K562 (cell line): ENCODE measurements around the gene SDR39U1. TPM values are rescaled to one million over a fixed set of nuclear protein-coding genes. Genes with fewer than 3 reads are reported as not detected.

Source experiments
- ASH1L ChIP-seq: fragments of 450-650 bp; IDR thresholded peaks from 2 replicates; pipeline ENCODE4 v1.6.1; 2018; ENCODE audit warnings: borderline replicate concordance, mild to moderate bottlenecking, low read depth; ENCODE audit not compliant: partially characterized antibody
- ATF2 ChIP-seq: sonication (generic); formaldehyde crosslinking; IDR thresholded peaks from 2 replicates; pipeline ENCODE4 v1.8.1; 2022; ENCODE audit warnings: missing genetic modification reagents
- BMI1 ChIP-seq: fragments of 150-350 bp; IDR thresholded peaks from 2 replicates; pipeline ENCODE4 v1.6.1; 2014; ENCODE audit warnings: low read length
- ELK1 ChIP-seq: sonication (generic); formaldehyde crosslinking; IDR thresholded peaks from 2 replicates; pipeline ENCODE4 v1.8.1; 2022; ENCODE audit warnings: missing genetic modification reagents
- GATAD2A ChIP-seq: fragments of 450-650 bp; IDR thresholded peaks from 2 replicates; pipeline ENCODE4 v1.6.1; 2017
- GMEB1 ChIP-seq: fragments of 250-450 bp; sonication (Bioruptor Pico); IDR thresholded peaks from 2 replicates; pipeline ENCODE4 v1.4.0; 2020; ENCODE audit warnings: mild to moderate bottlenecking
- HMBOX1 ChIP-seq: sonication (generic); IDR thresholded peaks from 2 replicates; pipeline ENCODE4 v1.6.1; 2016
- IRF2 ChIP-seq: sonication (generic); formaldehyde crosslinking; IDR thresholded peaks from 2 replicates; pipeline ENCODE4 v1.8.1; 2022; ENCODE audit warnings: mild to moderate bottlenecking, missing genetic modification reagents
- KAT7 ChIP-seq: sonication (generic); formaldehyde crosslinking; IDR thresholded peaks from 2 replicates; pipeline ENCODE4 v1.8.0; 2022; ENCODE audit warnings: missing genetic modification reagents, mild to moderate bottlenecking, borderline replicate concordance
- MCM7 ChIP-seq, 2 experiments: fragments of 450-650 bp; IDR thresholded peaks; 2 replicates each; pipeline ENCODE4 v1.6.1; 2016 to 2018
- MITF ChIP-seq: IDR thresholded peaks from 2 replicates; pipeline ENCODE4 v1.6.1; 2014; ENCODE audit warnings: antibody characterized with exemption
- MTF1 ChIP-seq: fragments of 250-450 bp; sonication (Bioruptor Pico); IDR thresholded peaks from 2 replicates; pipeline ENCODE4 v1.9.0; 2021; ENCODE audit warnings: moderate library complexity, mild to moderate bottlenecking, inconsistent platforms, borderline replicate concordance
- NBN ChIP-seq: fragments of 450-650 bp; IDR thresholded peaks from 2 replicates; pipeline ENCODE4 v1.6.1; 2016; ENCODE audit warnings: low read depth, mild to moderate bottlenecking
- NRF1 ChIP-seq, 2 experiments: fragments of 450-650 bp; IDR thresholded peaks in 1 of 2; conservative IDR thresholded peaks in 1 of 2; 2 replicates each; pipeline ENCODE4 v1.6.1; 2014; ENCODE audit warnings: mild to moderate bottlenecking in 2 of 2
- POLR2A ChIP-seq: fragments of 450-650 bp; conservative IDR thresholded peaks from 2 replicates; pipeline ENCODE4 v1.6.1; 2016
- RBBP5 ChIP-seq: fragments of 200-600 bp; sonication (generic); IDR thresholded peaks from 2 replicates; pipeline ENCODE4 v1.6.1; 2012; ENCODE audit warnings: borderline replicate concordance, mild to moderate bottlenecking, low read length, control low read depth, inconsistent platforms; ENCODE audit not compliant: insufficient read depth, poor library complexity, severe bottlenecking
- SLC30A9 ChIP-seq: fragments of 250-450 bp; sonication (Bioruptor Pico); IDR thresholded peaks from 2 replicates; pipeline ENCODE4 v1.8.0; 2022; ENCODE audit warnings: mild to moderate bottlenecking, moderate library complexity
- ZBTB17 ChIP-seq: fragments of 450-650 bp; formaldehyde crosslinking; IDR thresholded peaks from 2 replicates; pipeline ENCODE4 v1.4.0; 2020; ENCODE audit warnings: mild to moderate bottlenecking
- ZC3H4 ChIP-seq: sonication (generic); formaldehyde crosslinking; IDR thresholded peaks from 2 replicates; pipeline ENCODE4 v1.9.0; 2021; ENCODE audit warnings: missing genetic modification reagents, borderline replicate concordance
- ZNF12 ChIP-seq: sonication (generic); formaldehyde crosslinking; IDR thresholded peaks from 2 replicates; pipeline ENCODE4 v1.4.0; 2020; ENCODE audit warnings: mild to moderate bottlenecking, missing genetic modification reagents
- ZNF217 ChIP-seq: sonication (generic); formaldehyde crosslinking; IDR thresholded peaks from 2 replicates; pipeline ENCODE4 v1.8.0; 2022; ENCODE audit warnings: mild to moderate bottlenecking, missing genetic modification reagents
- ZNF316 ChIP-seq: fragments of 450-650 bp; IDR thresholded peaks from 2 replicates; pipeline ENCODE4 v1.6.1; 2016
- ZNF57 ChIP-seq: fragments of 450-650 bp; formaldehyde crosslinking; IDR thresholded peaks from 2 replicates; pipeline ENCODE4 v1.4.0; 2020; ENCODE audit warnings: mild to moderate bottlenecking, moderate library complexity
- ZNF655 ChIP-seq: fragments of 250-450 bp; sonication (Bioruptor Pico); IDR thresholded peaks from 2 replicates; pipeline ENCODE4 v1.5.0; 2021
- polyA plus RNA-seq, 8 experiments: library from polyadenylated mRNA; depleted of rRNA in 4 of 8; stranded (reverse) in 5 of 8; unstranded in 3 of 8; fragments of >200 nt; fragmentation: Nextera tagmentation in 2 of 8; fragmentation: Illumina TruSeq in 1 of 8; extraction: Ambion mirVana in 2 of 8; extraction: Trizol in 1 of 8; gene quantifications; 2 replicates each; pipeline versions ENCODE4 v1.2.1 to v1.2.3, GENCODE V29; 2011 to 2014; ENCODE audit warnings: inconsistent platforms in 1 of 8, missing spikeins in 1 of 8
- total RNA-seq, 7 experiments: library from RNA; depleted of rRNA in 6 of 7; stranded (reverse); fragments of >200 nt in 6 of 7; fragmentation: Illumina TruSeq in 2 of 7; extraction: Trizol in 2 of 7; gene quantifications; 2 replicates each; pipeline versions ENCODE4 v1.2.1 to v1.2.3, GENCODE V29; 2011 to 2021; ENCODE audit warnings: low replicate concordance in 1 of 7

SDR39U1 gene
- total and polyA plus RNA-seq, 9 of the 15 experiments (the other 6 are each of a cell fraction or from before 2014, with no cell fraction given): 10.4 to 56.1 (median 19.8) TPM

- TF ChIP-seq HMBOX1 (no peak), RBBP5 (no peak), BMI1 (no peak), NBN (no peak), ASH1L (no peak), ATF2 (CRISPR knock-in tag) (no peak), ZBTB17 (CRISPR knock-in tag) (no peak), ZNF655 (no peak), MTF1 (CRISPR knock-in tag) (no peak), GATAD2A (no peak), ZC3H4 (no peak), MCM7 (IDR thresholded peaks at IDR 0.05) (no peak), IRF2 (CRISPR knock-in tag) (no peak), ZNF316 (0 out of 2 replicates have a peak, but pooled peaks have one; percentile 30), SLC30A9 (no peak), MITF (no peak), GMEB1 (CRISPR knock-in tag) (no peak), POLR2A (no peak), ZNF12 (CRISPR knock-in tag) (no peak), ZNF57 (CRISPR knock-in tag) (no peak), NRF1 (conservative IDR thresholded peaks at IDR 0.05 in 1 of 2, IDR thresholded peaks at IDR 0.05 in 1 of 2) (no peak), ELK1 (CRISPR knock-in tag) (no peak), ZNF217 (no peak), KAT7 (CRISPR knock-in tag) (no peak)
These were observed 16.9 kb downstream of the SDR39U1 start (continued) for GRCh38 chr14:24425704-24426103.
